ENCODE results near the gene VHLL. TPM values are rescaled to one million over a fixed set of nuclear protein-coding genes. Genes with fewer than 3 reads are reported as not detected.

Gene VHLL
- total RNA-seq, 1 experiment from 2014 or later, result 1.1 TPM

DNA sequence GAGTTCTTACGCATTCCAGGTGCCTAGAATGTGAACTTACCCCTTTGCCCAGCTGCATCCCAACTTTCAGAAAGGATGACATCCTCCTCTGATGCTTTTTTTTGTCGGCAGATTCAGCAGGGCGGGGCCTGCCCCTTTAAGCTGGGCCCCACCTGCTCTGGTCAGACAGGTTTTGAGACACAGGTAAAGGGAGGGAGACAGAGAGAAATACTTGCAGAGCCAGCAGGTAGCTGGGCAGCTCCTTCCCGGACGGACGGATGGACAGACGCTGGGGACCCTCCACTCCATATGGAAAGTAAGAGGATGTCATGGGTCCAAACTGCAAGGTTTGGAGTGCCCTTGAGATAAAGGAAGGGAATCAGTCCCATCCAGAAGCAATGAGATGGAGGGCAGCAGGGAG is 15.0 kb downstream of the VHLL start, which contains the start of gene TMEM79:
Gene TMEM79 (plus strand): TSS at position 214 of the 400 bp plus-strand sequence. CDS start 902 bp downstream, outside the sequence.
- BruUV-seq (replicated peaks), result no TSS peak
- Histone ChIP-seq H3K36me3 (ENCODE audit: low read depth, low read length) (peaks cover 9% of the 10 kb centered on the region), H3F3A (ENCODE audit: low read length, unreplicated experiment) (no peaks in the 10 kb centered on the region), H3K27ac (ENCODE audit: low read length) (peak within 1 kb of the TSS; percentile 76), H2AFZ (ENCODE audit: low read length) (peak within 1 kb of the TSS; percentile 89), H3K79me2 (ENCODE audit: low read length) (peaks cover 59% of the 10 kb centered on the region), H3K9me2 (replicated peaks; ENCODE audit: low read length) (no peaks in the 10 kb centered on the region), H3K27me3 (ENCODE audit: low read length) (no peaks in the 10 kb centered on the region), H3K4me1 (ENCODE audit: insufficient read depth, low read length) (peaks cover 32% of the 10 kb centered on the region), H3K4me3 (ENCODE audit: low read length) (peak within 1 kb of the TSS; percentile 86), H4K20me1 (ENCODE audit: low read length) (peaks cover 29% of the 10 kb centered on the region), H3K9ac (ENCODE audit: low read length) (peak within 1 kb of the TSS; percentile 98), H3K9me3 (ENCODE audit: low read length) (no peaks in the 10 kb centered on the region), H3K4me2 (ENCODE audit: low read length) (peak within 1 kb of the TSS; percentile 95)
- no peak for ATAC-seq
- TF ChIP-seq, protein P1, sequence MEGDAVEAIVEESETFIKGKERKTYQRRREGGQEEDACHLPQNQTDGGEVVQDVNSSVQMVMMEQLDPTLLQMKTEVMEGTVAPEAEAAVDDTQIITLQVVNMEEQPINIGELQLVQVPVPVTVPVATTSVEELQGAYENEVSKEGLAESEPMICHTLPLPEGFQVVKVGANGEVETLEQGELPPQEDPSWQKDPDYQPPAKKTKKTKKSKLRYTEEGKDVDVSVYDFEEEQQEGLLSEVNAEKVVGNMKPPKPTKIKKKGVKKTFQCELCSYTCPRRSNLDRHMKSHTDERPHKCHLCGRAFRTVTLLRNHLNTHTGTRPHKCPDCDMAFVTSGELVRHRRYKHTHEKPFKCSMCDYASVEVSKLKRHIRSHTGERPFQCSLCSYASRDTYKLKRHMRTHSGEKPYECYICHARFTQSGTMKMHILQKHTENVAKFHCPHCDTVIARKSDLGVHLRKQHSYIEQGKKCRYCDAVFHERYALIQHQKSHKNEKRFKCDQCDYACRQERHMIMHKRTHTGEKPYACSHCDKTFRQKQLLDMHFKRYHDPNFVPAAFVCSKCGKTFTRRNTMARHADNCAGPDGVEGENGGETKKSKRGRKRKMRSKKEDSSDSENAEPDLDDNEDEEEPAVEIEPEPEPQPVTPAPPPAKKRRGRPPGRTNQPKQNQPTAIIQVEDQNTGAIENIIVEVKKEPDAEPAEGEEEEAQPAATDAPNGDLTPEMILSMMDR (conservative IDR thresholded peaks at IDR 0.05; ENCODE audit: low read depth, low read length), result no peak
- TF ChIP-seq EZH2phosphoT487 (IDR thresholded peaks at IDR 0.05; ENCODE audit: borderline replicate concordance, low read length), result no peak
- no peak for TF ChIP-seq EZH2 (IDR thresholded peaks at IDR 0.05; ENCODE audit: low read length, unreplicated experiment)
- ChIA-PET POLR2A (ENCODE audit: unreplicated experiment) (no interaction called here), CTCF (no interaction called here)
- DNase-seq, result peak; percentile 86
- intact Hi-C loops (cut with micrococcal nuclease), result no loop called here

- H3K4me1 ChIP-seq (ENCODE audit: insufficient read depth, low read length), result peaks cover 32% of the 10 kb centered on the region
- no peaks in the 10 kb centered on the region for H3K9me3 ChIP-seq (ENCODE audit: low read length)
- peaks cover 15% of the 10 kb centered on the region for H3K36me3 ChIP-seq (ENCODE audit: low read depth, low read length)
- CTCF ChIA-PET, result interaction anchor here (0.7 kb wide), 1 partner anchor 36 kb away, joined by 3 read pairs; no protein-coding TSS in a partner anchor
- peak overlapping the region; percentile 95 for H3K4me2 ChIP-seq (ENCODE audit: low read length)
- no peak for ATAC-seq
- H3K9me2 ChIP-seq (replicated peaks; ENCODE audit: low read length), result no peaks in the 10 kb centered on the region
- peak overlapping the region; percentile 86 for H3K4me3 ChIP-seq (ENCODE audit: low read length)
- H3K27ac ChIP-seq (ENCODE audit: low read length), result peak overlapping the region; percentile 76
- TF ChIP-seq EZH2phosphoT487 (IDR thresholded peaks at IDR 0.05; ENCODE audit: borderline replicate concordance, low read length) (no peak), EZH2 (IDR thresholded peaks at IDR 0.05; ENCODE audit: low read length, unreplicated experiment) (no peak)
- TF ChIP-seq, protein P1 (conservative IDR thresholded peaks at IDR 0.05; ENCODE audit: low read depth, low read length), result no peak
- H2AFZ ChIP-seq (ENCODE audit: low read length), result peak overlapping the region; percentile 89
- POLR2A ChIA-PET (ENCODE audit: unreplicated experiment), result no interaction called here
- peaks cover 65% of the 10 kb centered on the region for H3K79me2 ChIP-seq (ENCODE audit: low read length)
- peak overlapping the region; percentile 98 for H3K9ac ChIP-seq (ENCODE audit: low read length)
- peaks cover 35% of the 10 kb centered on the region for H4K20me1 ChIP-seq (ENCODE audit: low read length)
- DNase-seq, result no peak
- no peaks in the 10 kb centered on the region for H3K27me3 ChIP-seq (ENCODE audit: low read length)
- no TSS peak for BruUV-seq (replicated peaks)
- no peaks in the 10 kb centered on the region for H3F3A ChIP-seq (ENCODE audit: low read length, unreplicated experiment)
- intact Hi-C loops (cut with micrococcal nuclease), result no loop called here
These were observed 15.6 kb downstream of the VHLL start for GRCh38 chr1:156283521-156283920.
